IPS-20b (cell line): ENCODE data around the gene PLA2G4E.

ENCODE experiments used
- H3K27ac ChIP-seq: one replicate; pipeline ENCODE4 v1.5.1; 2013; ENCODE audit warnings: low read length
- H3K27me3 ChIP-seq: 2 replicates; pipeline ENCODE4 v1.6.1; 2013; ENCODE audit warnings: mild to moderate bottlenecking, low read length, inconsistent platforms; ENCODE audit not compliant: insufficient read depth
- H3K36me3 ChIP-seq: 2 replicates; pipeline ENCODE4 v1.6.1; 2013; ENCODE audit warnings: low read depth, mild to moderate bottlenecking, inconsistent platforms, low read length, moderate library complexity; ENCODE audit not compliant: insufficient read depth
- H3K4me1 ChIP-seq: 2 replicates; pipeline ENCODE4 v1.6.1; 2013; ENCODE audit warnings: mild to moderate bottlenecking, control low read depth, inconsistent platforms, low read length, moderate library complexity; ENCODE audit not compliant: insufficient read depth
- H3K4me3 ChIP-seq: 2 replicates; pipeline ENCODE4 v1.5.1; 2013; ENCODE audit warnings: mild to moderate bottlenecking, low read length, inconsistent platforms
- H3K9ac ChIP-seq: 2 replicates; pipeline ENCODE4 v1.6.1; 2013; ENCODE audit warnings: low read depth, mild to moderate bottlenecking, inconsistent platforms, low read length, moderate library complexity
- H3K9me3 ChIP-seq: 2 replicates; pipeline ENCODE4 v1.6.1; 2013; ENCODE audit warnings: mild to moderate bottlenecking, low read depth, low read length, inconsistent platforms; ENCODE audit not compliant: insufficient read depth

The PLA2G4E gene

DNA sequence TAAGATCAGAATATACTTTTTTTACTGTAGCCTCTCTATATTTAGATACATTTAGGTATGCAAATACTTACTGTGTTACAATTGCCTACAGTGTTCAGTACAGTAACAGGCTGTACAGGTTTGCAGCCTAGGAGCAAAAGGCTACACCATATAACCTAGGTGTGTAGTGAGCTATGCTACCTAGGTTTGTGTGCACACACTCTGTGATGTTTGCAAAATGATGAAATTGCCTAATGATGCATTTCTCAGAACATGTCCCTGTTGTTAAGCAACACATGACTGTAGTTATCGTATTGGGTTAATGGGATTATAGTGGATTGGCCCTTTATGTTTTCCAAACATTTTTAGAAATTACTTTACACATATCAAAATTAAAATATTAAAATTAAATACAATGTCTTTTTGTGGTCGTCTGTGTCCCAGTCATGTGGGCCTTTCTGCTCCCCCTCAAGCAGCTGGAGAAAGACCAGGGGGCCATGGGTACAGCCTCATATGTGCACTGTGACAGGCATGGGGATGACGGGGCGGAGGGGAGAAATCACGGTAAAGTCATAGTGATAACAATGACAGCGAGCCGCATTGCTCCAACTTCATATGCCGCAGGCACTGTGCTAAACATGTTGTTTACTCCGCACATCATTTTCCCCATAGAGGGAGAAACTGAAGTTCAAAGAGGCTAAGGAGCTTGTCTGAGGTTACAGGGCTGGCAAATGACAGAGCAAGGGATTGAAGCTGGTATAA, 27.4 kb upstream of the PLA2G4E start:
- Histone ChIP-seq H3K36me3 (no peaks in the 10 kb centered on the region), H3K4me1 (peaks cover 4% of the 10 kb centered on the region; the same call in 1 of the 2 replicates), H3K9ac (no peak overlapping the region), H3K4me3 (no peak overlapping the region), H3K9me3 (no peaks in the 10 kb centered on the region), H3K27ac (no peak overlapping the region), H3K27me3 (no peaks in the 10 kb centered on the region)

DNA sequence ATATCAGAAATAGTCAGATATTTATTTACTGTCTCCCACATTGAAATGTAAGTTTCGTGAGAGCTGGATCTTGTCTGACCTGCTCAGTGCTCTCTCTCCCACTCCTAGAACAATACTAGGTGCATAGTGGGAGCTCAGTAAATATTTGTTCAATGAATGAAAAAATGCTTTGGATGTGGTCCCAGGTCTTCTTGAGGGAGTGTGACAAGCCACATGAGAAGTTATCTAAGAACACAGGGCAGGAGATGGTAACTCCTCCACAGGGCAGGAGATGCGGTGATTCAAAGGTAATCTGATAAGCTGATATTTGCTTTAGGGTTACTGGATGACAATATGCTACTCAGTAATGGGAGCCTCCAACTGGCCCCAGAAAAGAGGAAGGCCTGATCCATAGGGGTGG, 25.8 kb upstream of the PLA2G4E start:
- Histone ChIP-seq H3K27me3 (no peaks in the 10 kb centered on the region), H3K4me3 (no peak overlapping the region), H3K4me1 (peaks cover 4% of the 10 kb centered on the region; the same call in 1 of the 2 replicates), H3K9me3 (no peaks in the 10 kb centered on the region), H3K36me3 (no peaks in the 10 kb centered on the region), H3K9ac (no peak overlapping the region), H3K27ac (no peak overlapping the region)

DNA sequence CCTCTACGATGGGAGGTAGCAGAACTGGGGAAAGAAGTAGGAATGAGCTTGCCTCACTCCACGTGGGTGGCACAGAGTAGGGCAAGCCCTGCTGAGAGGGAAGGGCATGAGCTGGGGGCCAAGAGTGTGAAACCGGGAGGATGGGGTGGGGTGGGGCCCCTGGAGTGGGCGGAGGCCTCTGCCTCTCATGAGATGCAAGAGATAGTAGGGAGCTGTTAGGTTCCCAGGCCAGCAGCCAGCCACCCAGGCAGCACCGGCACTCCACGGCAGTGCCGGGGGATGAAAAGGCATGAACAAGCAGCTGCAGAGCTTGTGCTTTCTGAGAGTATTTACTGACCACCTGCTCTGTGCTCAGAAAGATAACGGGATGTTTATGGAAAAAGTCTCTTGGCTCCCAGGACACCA, 24.4 kb upstream of the PLA2G4E start:
- Histone ChIP-seq H3K27ac (no peak overlapping the region), H3K4me1 (peaks cover 4% of the 10 kb centered on the region; the same call in 1 of the 2 replicates), H3K4me3 (no peak overlapping the region), H3K36me3 (no peaks in the 10 kb centered on the region), H3K9ac (no peak overlapping the region), H3K9me3 (no peaks in the 10 kb centered on the region), H3K27me3 (no peaks in the 10 kb centered on the region)

DNA sequence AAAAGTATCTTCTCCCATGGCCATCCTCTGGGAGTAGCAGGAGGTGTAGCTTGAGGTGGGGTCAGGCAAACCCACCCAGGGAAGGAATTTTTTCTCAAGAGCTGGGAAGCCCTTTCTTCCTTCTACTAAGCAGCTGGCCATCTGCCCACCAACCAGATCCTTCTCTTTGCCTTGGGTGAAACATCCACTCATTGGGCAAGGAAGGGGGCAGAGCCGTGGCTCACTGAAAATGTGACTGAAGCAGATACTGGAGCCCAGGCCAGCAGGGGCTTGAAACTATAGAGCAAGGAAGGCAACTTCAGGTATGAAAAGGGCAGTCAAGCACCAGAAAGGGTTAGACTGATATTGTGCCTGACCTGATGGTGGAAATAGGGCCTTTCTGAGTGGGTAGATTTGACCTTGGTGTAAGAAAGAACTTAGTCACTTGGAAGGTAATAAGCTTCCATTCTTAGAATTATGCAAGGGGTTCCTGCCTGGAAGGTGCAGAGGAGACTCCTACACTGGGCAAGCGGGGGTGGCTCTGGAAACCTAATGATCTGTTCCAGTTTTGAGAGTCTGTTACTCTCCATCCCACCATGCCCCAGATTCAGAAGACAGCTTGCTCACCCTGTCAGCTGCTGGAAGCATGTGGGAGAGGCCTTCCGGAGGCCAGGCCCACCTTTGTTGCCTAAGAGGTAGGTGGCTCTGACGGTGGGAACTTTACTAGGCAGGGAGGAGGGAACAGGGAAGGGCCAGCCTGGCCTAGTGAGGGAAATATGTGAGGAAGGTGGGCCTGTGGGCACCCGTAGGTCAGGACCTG, 22.0 kb upstream of the PLA2G4E start:
- Histone ChIP-seq H3K27me3 (no peaks in the 10 kb centered on the region), H3K36me3 (no peaks in the 10 kb centered on the region), H3K4me3 (no peak overlapping the region), H3K9ac (no peak overlapping the region), H3K9me3 (no peaks in the 10 kb centered on the region), H3K27ac (no peak overlapping the region), H3K4me1 (no peaks in the 10 kb centered on the region)

DNA sequence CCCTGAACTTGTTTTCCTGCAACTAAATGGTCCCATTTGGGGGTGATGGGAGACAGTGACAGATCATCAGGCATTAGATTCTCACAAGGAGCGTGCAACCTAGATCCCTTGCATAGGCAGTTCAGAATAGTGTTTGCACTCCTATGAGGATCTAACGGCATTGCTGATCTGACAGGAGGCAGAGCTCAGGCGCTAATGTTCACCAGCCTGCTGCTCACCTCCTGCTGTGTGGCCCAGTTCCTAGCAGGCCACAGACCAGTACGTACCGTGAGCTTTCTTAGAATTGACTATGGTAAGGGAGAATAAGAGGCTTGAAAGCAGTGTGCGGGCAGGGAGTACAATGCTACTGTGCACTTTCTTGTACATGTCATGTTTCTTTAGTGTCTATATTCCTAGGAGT, 17.6 kb upstream of the PLA2G4E start:
- Histone ChIP-seq H3K36me3 (no peaks in the 10 kb centered on the region), H3K9ac (no peak overlapping the region), H3K27me3 (no peaks in the 10 kb centered on the region), H3K4me1 (peaks cover 8% of the 10 kb centered on the region; the same call in 1 of the 2 replicates), H3K27ac (no peak overlapping the region), H3K9me3 (no peaks in the 10 kb centered on the region), H3K4me3 (no peak overlapping the region)

DNA sequence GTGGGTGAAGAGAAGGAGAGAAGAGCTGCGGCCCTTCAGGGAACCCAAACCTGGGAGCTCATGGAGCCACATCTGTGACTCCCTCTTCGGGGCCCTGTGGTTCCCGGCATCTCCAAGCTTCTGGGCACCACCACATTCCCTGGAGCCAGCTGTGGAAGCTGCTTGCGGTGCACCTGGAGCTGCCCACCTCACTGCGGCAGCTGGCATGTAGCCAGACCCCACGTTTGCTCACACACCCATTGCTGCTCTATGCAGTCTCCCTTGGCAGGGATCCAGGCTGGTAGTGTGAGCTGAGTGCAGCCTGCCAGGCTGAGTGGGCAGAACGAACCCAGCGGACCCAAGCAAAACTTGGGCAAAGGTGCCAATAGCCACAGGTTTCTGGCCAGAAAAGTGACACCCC, 16.8 kb upstream of the PLA2G4E start:
- no peak overlapping the region for H3K4me3 ChIP-seq
- no peaks in the 10 kb centered on the region for H3K9me3 ChIP-seq
- no peak overlapping the region for H3K27ac ChIP-seq
- H3K4me1 ChIP-seq = peaks cover 8% of the 10 kb centered on the region; the same call in 1 of the 2 replicates
- no peak overlapping the region for H3K9ac ChIP-seq
- no peaks in the 10 kb centered on the region for H3K36me3 ChIP-seq
- H3K27me3 ChIP-seq = no peaks in the 10 kb centered on the region

DNA sequence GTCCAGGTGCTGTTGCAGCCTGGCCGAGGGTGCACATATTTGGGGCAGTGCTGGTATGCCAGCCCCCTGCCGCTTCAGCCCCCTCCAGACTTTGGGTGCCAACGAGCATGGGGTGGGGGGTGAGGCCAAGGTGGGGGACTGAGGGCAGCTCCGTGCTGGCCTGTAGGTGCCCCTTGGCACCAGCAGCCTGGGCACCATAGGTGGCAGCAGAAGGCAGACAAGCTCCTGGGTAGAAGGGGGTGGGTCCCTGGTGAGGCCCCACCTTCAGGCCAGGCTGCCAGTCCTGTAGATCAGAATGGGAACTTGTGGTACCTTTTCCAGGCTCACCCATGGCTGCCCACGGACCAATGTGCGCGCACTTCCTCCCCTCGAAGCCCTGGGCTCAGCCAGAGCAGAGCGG, 16.1 kb upstream of the PLA2G4E start:
- Histone ChIP-seq H3K9ac (no peak overlapping the region), H3K9me3 (0 out of 2 replicates have a peak, but pooled peaks cover 2% of the 10 kb centered on the region), H3K4me1 (peaks cover 8% of the 10 kb centered on the region; the same call in 1 of the 2 replicates), H3K36me3 (no peaks in the 10 kb centered on the region), H3K27ac (no peak overlapping the region), H3K27me3 (no peaks in the 10 kb centered on the region), H3K4me3 (no peak overlapping the region)

DNA sequence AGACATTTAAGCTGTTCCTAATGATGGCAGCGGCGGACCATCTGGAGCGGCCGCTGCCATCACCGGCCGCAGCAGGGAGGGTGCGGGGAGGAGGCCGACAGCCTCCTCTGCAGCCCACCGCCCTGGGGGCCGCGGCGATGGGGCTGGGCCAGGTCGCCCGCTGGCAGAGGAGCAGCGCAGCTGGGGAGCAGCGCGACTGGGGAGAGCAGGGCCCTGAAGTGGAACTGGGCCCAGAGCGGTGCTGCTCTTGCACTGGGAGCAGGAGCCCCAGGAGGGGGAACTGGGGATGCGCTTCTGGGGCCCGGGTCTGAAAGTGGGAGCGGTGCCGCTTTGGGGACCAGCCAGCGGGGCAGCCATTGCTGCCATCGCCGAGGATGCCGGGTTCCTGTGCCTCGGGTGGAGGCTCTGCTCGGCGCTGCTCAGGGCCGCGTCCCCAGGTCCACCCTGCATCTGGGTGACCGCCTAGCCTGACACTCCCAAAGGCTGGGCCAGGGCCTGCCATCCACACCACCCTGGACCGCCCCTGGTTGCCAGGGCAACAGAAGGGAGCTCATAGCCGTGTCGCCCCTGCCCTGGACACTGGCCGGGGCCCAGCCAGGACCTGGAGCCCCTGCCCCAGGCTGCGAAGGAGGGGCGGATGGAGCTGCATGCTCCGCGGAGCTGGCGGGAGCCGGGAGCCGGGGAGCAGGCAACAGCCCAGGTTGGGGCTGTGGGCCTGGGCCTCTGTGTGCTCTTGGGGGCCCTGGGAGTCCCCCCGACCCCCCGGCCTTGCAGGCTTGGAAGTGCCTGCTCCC, 15.5 kb upstream of the PLA2G4E start:
- H3K36me3 ChIP-seq = no peaks in the 10 kb centered on the region
- H3K27me3 ChIP-seq = no peaks in the 10 kb centered on the region
- no peak overlapping the region for H3K27ac ChIP-seq
- peaks cover 8% of the 10 kb centered on the region; the same call in 1 of the 2 replicates for H3K4me1 ChIP-seq
- H3K4me3 ChIP-seq = no peak overlapping the region
- 0 out of 2 replicates have a peak, but pooled peaks cover 3% of the 10 kb centered on the region for H3K9me3 ChIP-seq
- no peak overlapping the region for H3K9ac ChIP-seq

DNA sequence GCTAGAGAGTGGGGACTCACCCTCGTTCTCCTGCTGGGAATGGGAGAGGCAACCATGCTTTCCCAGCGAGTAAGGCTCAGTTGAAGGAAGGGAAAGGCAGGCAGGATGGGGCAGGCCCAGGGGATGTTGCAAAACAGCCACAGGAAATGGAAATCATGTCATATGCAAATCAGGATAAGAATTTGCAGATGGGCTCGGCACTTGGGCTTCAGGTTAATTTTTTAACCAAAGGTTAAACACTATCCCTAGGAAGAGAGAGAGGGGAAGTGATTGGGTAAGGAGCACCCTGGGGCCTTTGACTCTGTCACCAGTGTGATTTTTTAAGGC, 14.6 kb upstream of the PLA2G4E start:
- Histone ChIP-seq H3K4me1 (peaks cover 8% of the 10 kb centered on the region; the same call in 1 of the 2 replicates), H3K36me3 (no peaks in the 10 kb centered on the region), H3K9me3 (0 out of 2 replicates have a peak, but pooled peaks cover 3% of the 10 kb centered on the region), H3K27ac (no peak overlapping the region), H3K27me3 (no peaks in the 10 kb centered on the region), H3K9ac (no peak overlapping the region), H3K4me3 (no peak overlapping the region)

DNA sequence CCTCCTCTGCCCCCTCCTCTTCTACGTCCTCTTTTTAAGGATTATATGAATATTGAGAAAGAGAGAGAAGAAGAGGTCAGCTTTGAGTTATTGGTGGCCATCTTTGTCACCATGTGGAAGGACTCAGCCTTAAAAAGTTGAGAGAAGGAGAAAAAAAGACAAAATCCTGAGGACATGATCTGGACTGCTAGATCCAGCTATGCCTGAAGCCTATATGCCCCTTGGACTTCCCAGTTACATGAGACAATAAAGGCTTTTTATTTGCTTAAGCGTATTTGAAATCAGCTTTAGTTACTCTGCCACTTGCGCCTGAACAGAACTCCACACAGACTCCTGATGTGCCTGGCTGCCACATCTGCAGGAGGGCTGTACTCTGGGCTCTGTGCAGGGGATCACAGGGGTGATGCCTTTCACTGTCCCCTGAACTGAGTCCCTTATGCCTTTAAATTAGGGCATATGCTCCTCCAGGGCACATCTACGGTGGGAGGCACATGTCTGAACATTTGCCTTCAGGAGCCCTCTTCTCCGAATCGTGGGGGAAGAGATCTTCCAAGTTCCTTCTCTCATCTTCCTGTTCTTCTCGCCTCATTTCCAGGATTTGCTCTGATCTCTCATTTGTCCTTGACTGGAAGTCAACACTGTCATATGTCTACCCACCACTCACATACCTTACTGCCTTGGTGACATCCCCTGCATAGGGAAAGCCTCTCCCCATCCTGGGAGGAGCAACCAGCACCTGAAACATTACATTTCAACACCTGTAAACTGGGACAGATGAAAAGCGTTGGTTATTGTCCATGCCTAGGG, 14.0 kb upstream of the PLA2G4E start:
- H3K27ac ChIP-seq = no peak overlapping the region

More for the DNA sequence above, 14.0 kb upstream of the PLA2G4E start:
- peaks cover 8% of the 10 kb centered on the region; the same call in 1 of the 2 replicates for H3K4me1 ChIP-seq
- no peaks in the 10 kb centered on the region for H3K27me3 ChIP-seq
- H3K36me3 ChIP-seq = no peaks in the 10 kb centered on the region
- no peak overlapping the region for H3K9ac ChIP-seq
- no peak overlapping the region for H3K4me3 ChIP-seq
- H3K9me3 ChIP-seq = 0 out of 2 replicates have a peak, but pooled peaks cover 3% of the 10 kb centered on the region
